AML-193 (cell line): ENCODE measurements around the gene CFL1.

Experiments
- DNase-seq, 2 experiments: peaks; one replicate each; lab custom pipeline; 2025; lab: John Stamatoyannopoulos, UW

CFL1 gene

GRCh38 chr11:65870706-65871681 is 13.0 kb upstream of the CFL1 start:
- DNase-seq = no peak

- no peak for DNase-seq
These were observed 12.3 kb upstream of the CFL1 start for GRCh38 chr11:65870307-65870658.

GRCh38 chr11:65869643-65870306 is 11.8 kb upstream of the CFL1 start:
- no peak for DNase-seq

DNA sequence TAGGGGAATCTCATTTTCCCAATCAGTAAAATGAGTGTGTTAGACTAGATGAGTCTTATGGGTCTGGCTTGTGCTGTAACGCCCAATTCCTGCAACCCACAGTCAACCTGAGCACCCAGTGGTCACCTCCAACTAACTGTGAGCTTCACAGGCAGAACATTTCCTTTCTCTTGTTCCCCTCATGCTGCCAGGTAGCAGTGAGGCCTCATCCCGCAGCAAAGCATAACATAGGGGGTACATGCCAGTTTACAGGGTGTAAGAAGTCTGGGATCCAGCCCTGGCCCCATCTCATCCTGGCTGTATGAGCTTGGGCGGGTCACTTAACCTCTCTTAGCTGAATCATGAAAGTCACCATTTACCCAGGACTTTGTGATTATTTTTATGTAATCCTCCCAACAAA is 10.9 kb upstream of the CFL1 start:
- no peak for DNase-seq

DNA sequence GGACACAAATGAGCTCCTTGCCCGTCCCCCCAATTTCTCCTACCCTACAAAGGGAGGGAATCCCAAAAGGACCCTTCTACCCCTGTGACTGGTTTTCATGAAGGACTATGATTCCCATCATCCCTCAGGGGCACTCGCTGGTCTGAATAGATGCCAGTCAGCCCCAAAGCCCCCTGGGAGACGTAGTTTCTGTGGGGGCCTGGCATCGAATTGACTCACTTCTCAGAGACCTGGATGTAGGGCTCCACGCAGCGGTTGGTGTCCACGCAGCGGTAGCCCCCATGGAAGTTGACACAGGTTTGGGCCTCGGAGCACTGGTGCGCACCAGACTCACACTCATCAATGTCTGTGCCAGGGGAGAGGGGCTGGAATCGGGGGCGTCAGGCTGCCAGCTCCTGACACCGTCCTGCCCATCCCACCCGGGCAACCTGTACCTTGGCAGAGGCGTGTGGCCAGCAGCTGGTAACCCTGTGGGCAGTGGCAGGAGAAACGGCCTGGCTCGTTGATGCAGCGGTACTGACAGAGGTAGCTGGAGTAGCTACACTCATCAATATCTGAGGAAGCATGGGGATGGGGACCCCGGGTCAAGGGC is 10.2 kb upstream of the CFL1 start:
- no peak for DNase-seq

GRCh38 chr11:65867284-65868071 is 9.5 kb upstream of the CFL1 start:
- no peak for DNase-seq

- no peak for DNase-seq
These were observed 8.7 kb upstream of the CFL1 start for GRCh38 chr11:65866509-65867283.

- DNase-seq = no peak
These were observed 7.7 kb upstream of the CFL1 start for GRCh38 chr11:65865550-65866172.

DNA sequence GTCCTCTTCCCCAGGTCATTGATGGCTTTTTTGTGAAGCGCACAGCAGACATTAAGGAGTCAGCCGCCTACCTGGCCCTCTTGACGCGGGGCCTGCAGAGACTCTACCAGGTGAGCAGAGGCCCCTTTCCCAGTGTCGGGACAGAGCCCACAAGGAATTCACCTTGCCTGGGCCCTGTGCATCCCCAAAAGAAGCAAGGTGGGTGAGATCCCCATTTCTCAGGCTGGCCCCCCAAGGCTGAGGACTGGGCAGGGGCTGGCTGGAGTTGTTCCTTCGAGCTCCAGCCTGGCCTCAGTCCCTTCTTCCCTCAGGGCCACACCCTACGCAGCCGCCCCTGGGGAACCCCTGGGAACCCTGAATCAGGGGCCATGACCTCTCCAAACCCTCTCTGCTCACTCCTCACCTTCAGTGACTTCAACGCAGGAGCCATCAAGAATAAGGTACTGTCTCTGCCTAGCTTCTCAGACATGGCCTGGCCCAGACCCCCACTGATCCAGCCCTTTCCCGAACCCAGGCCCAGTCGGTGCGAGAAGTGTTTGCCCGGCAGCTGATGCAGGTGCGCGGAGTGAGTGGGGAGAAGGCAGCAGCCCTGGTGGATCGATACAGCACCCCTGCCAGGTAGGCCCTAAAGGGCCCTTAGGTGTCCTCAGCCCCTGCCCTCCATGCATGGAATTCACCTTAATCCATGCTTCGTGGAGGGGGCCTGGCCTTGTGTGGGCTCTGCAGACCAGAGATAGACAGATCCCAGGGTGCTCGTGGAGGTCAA is 6.9 kb upstream of the CFL1 start:
- no peak for DNase-seq

DNA sequence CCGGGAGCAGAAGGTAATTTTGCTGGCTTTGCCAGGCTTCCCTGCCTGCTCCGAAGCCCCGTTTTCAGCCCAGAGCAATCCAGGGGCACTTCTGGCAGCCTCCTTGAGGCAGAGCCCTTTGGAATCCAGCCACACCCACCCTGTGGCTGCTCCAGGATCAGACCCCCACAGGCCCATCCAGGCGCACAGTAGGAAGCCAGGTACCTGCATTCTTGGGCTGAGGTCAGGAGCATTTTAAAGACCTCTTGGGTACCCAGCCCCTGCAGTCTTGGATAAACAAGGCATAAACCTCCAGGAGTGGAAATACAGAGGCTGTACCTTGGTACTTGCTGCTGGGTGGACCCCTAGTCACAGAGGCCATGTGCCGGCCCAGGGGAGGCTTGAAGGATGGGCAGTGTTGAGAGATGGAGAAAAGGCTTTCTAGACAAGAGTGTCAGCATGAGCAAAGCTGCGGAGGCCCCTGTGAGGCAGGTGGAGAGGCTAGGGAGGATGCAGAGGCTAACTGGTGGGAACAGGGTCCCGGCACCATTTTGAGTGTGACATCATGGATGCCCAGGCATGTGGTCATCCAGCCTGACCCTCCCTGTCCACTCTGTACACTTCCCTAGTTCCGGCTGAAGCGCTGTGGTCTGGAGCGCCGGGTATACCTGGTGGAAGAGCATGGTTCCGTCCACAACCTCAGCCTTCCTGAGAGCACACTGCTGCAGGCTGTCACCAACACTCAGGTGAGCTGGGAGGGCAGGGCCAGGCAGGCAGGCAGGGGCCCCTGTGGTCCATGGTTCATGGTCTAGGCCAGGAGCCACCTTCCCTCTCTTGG is 6.1 kb upstream of the CFL1 start:
- no peak for DNase-seq

DNA sequence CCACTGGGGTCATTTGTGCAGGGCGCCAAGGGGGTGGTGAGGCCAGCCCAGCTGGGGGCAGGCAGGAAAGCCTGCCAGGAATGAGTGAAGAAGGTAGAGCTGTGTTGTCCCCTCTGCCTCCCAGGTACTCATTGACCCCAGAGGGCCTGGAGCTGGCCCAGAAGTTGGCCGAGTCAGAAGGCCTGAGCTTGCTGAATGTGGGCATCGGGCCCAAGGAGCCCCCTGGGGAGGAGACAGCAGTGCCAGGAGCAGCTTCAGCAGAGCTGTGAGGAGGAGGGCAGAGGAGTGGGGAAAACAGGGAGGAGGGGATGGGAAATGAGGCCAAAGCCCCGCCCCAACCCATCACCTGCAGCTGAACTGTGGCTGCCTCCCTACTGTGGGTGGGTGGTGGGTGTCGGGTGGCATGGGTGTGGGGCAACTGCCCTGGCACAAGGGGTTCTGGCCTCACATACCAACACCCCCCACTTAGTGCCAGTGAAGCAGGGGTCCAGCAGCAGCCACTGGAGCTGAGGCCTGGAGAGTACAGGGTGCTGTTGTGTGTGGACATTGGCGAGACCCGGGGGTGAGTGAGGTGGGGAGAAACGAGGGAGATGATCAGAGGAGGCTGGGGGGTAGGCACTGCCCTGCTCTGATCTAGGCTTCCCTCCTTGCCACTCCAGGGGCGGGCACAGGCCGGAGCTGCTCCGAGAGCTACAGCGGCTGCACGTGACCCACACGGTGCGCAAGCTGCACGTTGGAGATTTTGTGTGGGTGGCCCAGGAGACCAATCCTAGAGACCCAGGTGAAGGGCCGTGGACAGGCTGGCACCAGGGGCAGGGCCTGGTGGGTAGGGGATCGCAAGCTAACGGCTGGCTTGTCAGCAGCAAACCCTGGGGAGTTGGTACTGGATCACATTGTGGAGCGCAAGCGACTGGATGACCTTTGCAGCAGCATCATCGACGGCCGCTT is 5.2 kb upstream of the CFL1 start:
- DNase-seq = no peak

DNA sequence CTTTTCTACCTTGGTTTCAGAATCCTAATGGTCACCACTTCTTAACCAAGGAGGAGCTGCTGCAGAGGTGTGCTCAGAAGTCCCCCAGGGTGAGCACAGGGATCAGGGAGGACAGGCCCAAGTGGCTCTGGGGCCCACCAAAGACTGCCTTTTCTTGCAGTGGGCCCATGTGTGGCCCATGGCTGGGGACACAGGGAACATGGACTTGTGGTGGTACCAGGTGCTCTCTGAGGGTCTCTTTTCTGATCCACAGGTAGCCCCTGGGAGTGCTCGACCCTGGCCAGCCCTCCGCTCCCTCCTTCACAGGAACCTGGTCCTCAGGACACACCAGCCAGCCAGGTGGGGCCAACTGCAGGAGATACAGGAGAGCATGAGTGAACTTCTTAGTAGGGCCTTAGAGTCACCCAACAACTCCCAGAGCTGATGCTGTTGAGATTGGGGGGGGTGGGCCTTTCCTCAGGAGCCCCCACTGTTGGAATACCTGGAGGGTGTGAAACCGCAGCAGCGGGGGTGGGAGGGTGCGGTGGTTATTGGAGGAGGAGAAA is 4.3 kb upstream of the CFL1 start:
- DNase-seq = no peak

- no peak for DNase-seq
These were observed 3.7 kb upstream of the CFL1 start for GRCh38 chr11:65861533-65862183.

GRCh38 chr11:65861165-65861505 is 3.2 kb upstream of the CFL1 start:
- DNase-seq = no peak

GRCh38 chr11:65860278-65861164 is 2.5 kb upstream of the CFL1 start, which contains the start of gene MUS81:
Gene MUS81, plus strand, starts transcription at chr11:65860433. Its CDS starts 321 bp downstream, at chr11:65860754.
- peak; percentile 93 to 96 for DNase-seq

DNA sequence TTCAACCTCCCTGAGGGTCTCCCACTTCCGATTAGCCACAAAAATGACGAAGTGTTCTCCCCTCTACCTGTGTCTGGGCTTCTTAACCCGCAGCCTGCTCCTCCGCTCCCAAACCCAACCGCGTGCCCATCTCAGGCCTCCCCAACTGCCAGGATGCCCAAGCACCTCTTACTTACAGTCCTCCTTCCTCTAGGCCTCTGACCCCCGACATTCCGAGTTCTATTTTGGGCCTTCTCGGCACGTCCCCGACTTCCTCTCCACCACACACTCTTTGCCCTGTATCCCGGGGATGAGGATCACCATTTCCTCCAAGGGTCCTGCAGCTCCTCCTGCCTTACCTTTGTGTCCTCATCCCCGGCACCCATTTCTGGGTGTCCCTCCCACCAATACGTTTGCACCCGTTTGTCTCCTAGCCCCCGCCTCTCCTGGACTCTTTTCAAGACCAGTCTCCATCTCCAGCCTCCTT is 1.9 kb upstream of the CFL1 start:
- no peak for DNase-seq
